Liver (tissue), 9 donors: ENCODE data around the gene DHH. TPM values are rescaled to one million over a fixed set of nuclear protein-coding genes. Genes with fewer than 3 reads are reported as not detected.

Experiments
- DNase-seq: peaks from one replicate; pipeline ENCODE4 v3.0.0-alpha.2; 2017; ENCODE audit warnings: low spot score
- H3K27ac ChIP-seq, 2 donors: one replicate each; pipeline ENCODE4 v1.7.0; 2013; ENCODE audit warnings: inconsistent platforms in 2 of 2, low read length in 2 of 2, control low read depth in 1 of 2, low read depth in 1 of 2, mild to moderate bottlenecking in 1 of 2
- H3K27me3 ChIP-seq, 4 donors: one replicate each; pipeline versions ENCODE4 v1.6.1 to v1.7.0; 2013; ENCODE audit warnings: low read length in 3 of 4, inconsistent platforms in 1 of 4, mild to moderate bottlenecking in 1 of 4, moderate library complexity in 1 of 4; ENCODE audit not compliant: control insufficient read depth in 4 of 4, insufficient read depth in 4 of 4
- H3K36me3 ChIP-seq, 4 donors: one replicate each; pipeline versions ENCODE4 v1.6.1 to v1.7.0; 2013; ENCODE audit warnings: low read length in 3 of 4, mild to moderate bottlenecking in 3 of 4, low read depth in 1 of 4, moderate library complexity in 1 of 4; ENCODE audit not compliant: control insufficient read depth in 4 of 4, insufficient read depth in 3 of 4
- H3K4me1 ChIP-seq, 4 donors: one replicate each; pipeline versions ENCODE4 v1.6.1 to v1.7.0; 2013; ENCODE audit warnings: low read length in 3 of 4, mild to moderate bottlenecking in 3 of 4, moderate library complexity in 1 of 4; ENCODE audit not compliant: control insufficient read depth in 4 of 4, insufficient read depth in 4 of 4
- H3K4me3 ChIP-seq, 3 donors: one replicate each; pipeline versions ENCODE4 v1.6.1 to v1.7.0; 2013; ENCODE audit warnings: low read length in 3 of 3, control low read depth in 1 of 3, low read depth in 1 of 3, mild to moderate bottlenecking in 1 of 3
- H3K9ac ChIP-seq, 2 donors: one replicate each; pipeline ENCODE4 v1.7.0; 2013; ENCODE audit warnings: low read length in 2 of 2, mild to moderate bottlenecking in 2 of 2, moderate library complexity in 2 of 2, control low read depth in 1 of 2, low read depth in 1 of 2
- H3K9me3 ChIP-seq, 4 donors: one replicate each; pipeline versions ENCODE4 v1.6.1 to v1.7.0; 2013; ENCODE audit warnings: low read length in 3 of 4; ENCODE audit not compliant: control insufficient read depth in 4 of 4
- CTCF ChIP-seq: fragments of 150-350 bp; IDR thresholded peaks from 2 replicates; pipeline ENCODE4 v1.5.1; 2017; ENCODE audit warnings: improper control_type of control experiment, low read depth, low read length; ENCODE audit not compliant: missing input control
- EGR1 ChIP-seq, 2 donors: IDR thresholded peaks; 2 replicates each; pipeline ENCODE4 v1.6.1; 2016 to 2018; ENCODE audit warnings: antibody characterized with exemption in 2 of 2, low read depth in 2 of 2
- FOXA1 ChIP-seq: IDR thresholded peaks from 2 replicates; pipeline ENCODE4 v1.6.1; 2016; ENCODE audit warnings: antibody characterized with exemption
- FOXA2 ChIP-seq: IDR thresholded peaks from 2 replicates; pipeline ENCODE4 v1.6.1; 2016; ENCODE audit warnings: antibody characterized with exemption
- GABPA ChIP-seq, 2 donors: IDR thresholded peaks in 1 of 2; conservative IDR thresholded peaks in 1 of 2; 2 replicates each; pipeline ENCODE4 v1.6.1; 2016; ENCODE audit warnings: antibody characterized with exemption in 2 of 2, mild to moderate bottlenecking in 1 of 2, moderate library complexity in 1 of 2
- HNF4A ChIP-seq, 2 donors: conservative IDR thresholded peaks; 2 replicates each; pipeline ENCODE4 v1.6.1; 2016; ENCODE audit warnings: antibody characterized with exemption in 2 of 2, mild to moderate bottlenecking in 2 of 2
- HNF4G ChIP-seq: IDR thresholded peaks from 2 replicates; pipeline ENCODE4 v1.6.1; 2016; ENCODE audit warnings: antibody characterized with exemption
- JUND ChIP-seq, 2 donors: IDR thresholded peaks; 2 replicates each; pipeline ENCODE4 v1.6.1; 2016; ENCODE audit warnings: antibody characterized with exemption in 2 of 2
- MAX ChIP-seq: IDR thresholded peaks from 2 replicates; pipeline ENCODE4 v1.6.1; 2016; ENCODE audit warnings: antibody characterized with exemption
- NR2F2 ChIP-seq: IDR thresholded peaks from 2 replicates; pipeline ENCODE4 v1.6.1; 2016; ENCODE audit warnings: antibody characterized with exemption
- RAD21 ChIP-seq, 2 donors: IDR thresholded peaks; 2 replicates each; pipeline ENCODE4 v1.6.1; 2016; ENCODE audit warnings: antibody characterized with exemption in 2 of 2, mild to moderate bottlenecking in 2 of 2
- REST ChIP-seq: IDR thresholded peaks from 2 replicates; pipeline ENCODE4 v1.6.1; 2016; ENCODE audit warnings: antibody characterized with exemption, mild to moderate bottlenecking
- RXRA ChIP-seq, 2 donors: IDR thresholded peaks; 2 replicates each; pipeline ENCODE4 v1.6.1; 2017 to 2018; ENCODE audit warnings: antibody characterized with exemption in 2 of 2, mild to moderate bottlenecking in 1 of 2
- SP1 ChIP-seq: IDR thresholded peaks from 2 replicates; pipeline ENCODE4 v1.6.1; 2018; ENCODE audit warnings: antibody characterized with exemption, mild to moderate bottlenecking
- TAF1 ChIP-seq: conservative IDR thresholded peaks from 2 replicates; pipeline ENCODE4 v1.6.1; 2016; ENCODE audit warnings: antibody characterized with exemption, mild to moderate bottlenecking
- YY1 ChIP-seq: IDR thresholded peaks from 2 replicates; pipeline ENCODE4 v1.6.1; 2016; ENCODE audit warnings: antibody characterized with exemption, mild to moderate bottlenecking
- ZBTB33 ChIP-seq: IDR thresholded peaks from 2 replicates; pipeline ENCODE4 v1.6.1; 2016; ENCODE audit warnings: antibody characterized with exemption
- WGBS: extraction: QIAGEN DNeasy Blood & Tissue Kit; methylation state at CpG from one replicate; pipeline ENCODE4 v1.1.7; 2013; 5-methylcytosine and 5-hydroxymethylcytosine counted together
- polyA plus RNA-seq, 2 donors: library from polyadenylated mRNA; stranded (reverse) in 1 of 2; unstranded in 1 of 2; fragments of 200-250 nt in 1 of 2; fragments of >200 nt in 1 of 2; fragmentation: Nextera tagmentation in 1 of 2; extraction: Ambion mirVana in 1 of 2; gene quantifications; one replicate each; pipeline versions ENCODE4 v1.2.1 to v1.2.3, GENCODE V29; 2013 to 2015
- total RNA-seq, 2 donors: library from RNA; depleted of rRNA; stranded (reverse); fragments of >200 nt; gene quantifications; one replicate each; pipeline ENCODE4 v1.2.3, GENCODE V29; 2014
- TF ChIP-seq, protein P1 (sequence below): IDR thresholded peaks from 2 replicates; pipeline ENCODE4 v1.6.1; 2016; ENCODE audit warnings: antibody characterized with exemption
- donor health status: healthy.
- donor health status: healthy.
- donor health status: healthy.
- donor health status: healthy.
- donor health status: healthy.

Gene DHH
- total and polyA plus RNA-seq, 4 donors, result 0.08 to 0.09 (median 0.09) TPM; not detected in 1

GRCh38 chr12:49049566-49050224 is 44.9 kb downstream of the DHH start:
- DNase-seq, result no peak
- 91% methylated on average over 20 of the region's 20 CpGs for WGBS
- peaks cover 46 to 94% (median 67%) of the 10 kb centered on the region in 4 donors for H3K36me3 ChIP-seq
- no peaks in the 10 kb centered on the region for H3K27me3 ChIP-seq
- peaks cover 0 to 2% (median 0%) of the 10 kb centered on the region in 4 donors for H3K4me1 ChIP-seq
- no peak overlapping the region for H3K27ac ChIP-seq
- no peak overlapping the region for H3K9ac ChIP-seq
- no peak for TF ChIP-seq REST
- no peak for TF ChIP-seq TAF1
- TF ChIP-seq RAD21 (IDR thresholded peaks at IDR 0.05), result no peak
- TF ChIP-seq RXRA (IDR thresholded peaks at IDR 0.05), result no peak
- no peak for TF ChIP-seq FOXA1
- no peak for TF ChIP-seq MAX
- no peak for TF ChIP-seq JUND (IDR thresholded peaks at IDR 0.05)
- no peak for TF ChIP-seq HNF4A (conservative IDR thresholded peaks at IDR 0.05)
- no peak for TF ChIP-seq CTCF
- no peak for TF ChIP-seq GABPA (IDR thresholded peaks at IDR 0.05 in 1 of 2, conservative IDR thresholded peaks at IDR 0.05 in 1 of 2)
- TF ChIP-seq, protein P1, sequence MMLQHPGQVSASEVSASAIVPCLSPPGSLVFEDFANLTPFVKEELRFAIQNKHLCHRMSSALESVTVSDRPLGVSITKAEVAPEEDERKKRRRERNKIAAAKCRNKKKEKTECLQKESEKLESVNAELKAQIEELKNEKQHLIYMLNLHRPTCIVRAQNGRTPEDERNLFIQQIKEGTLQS, result no peak
- no peak for TF ChIP-seq SP1
- TF ChIP-seq FOXA2, result no peak
- no peaks in the 10 kb centered on the region for H3K9me3 ChIP-seq
- H3K4me3 ChIP-seq, result no peak overlapping the region

DNA sequence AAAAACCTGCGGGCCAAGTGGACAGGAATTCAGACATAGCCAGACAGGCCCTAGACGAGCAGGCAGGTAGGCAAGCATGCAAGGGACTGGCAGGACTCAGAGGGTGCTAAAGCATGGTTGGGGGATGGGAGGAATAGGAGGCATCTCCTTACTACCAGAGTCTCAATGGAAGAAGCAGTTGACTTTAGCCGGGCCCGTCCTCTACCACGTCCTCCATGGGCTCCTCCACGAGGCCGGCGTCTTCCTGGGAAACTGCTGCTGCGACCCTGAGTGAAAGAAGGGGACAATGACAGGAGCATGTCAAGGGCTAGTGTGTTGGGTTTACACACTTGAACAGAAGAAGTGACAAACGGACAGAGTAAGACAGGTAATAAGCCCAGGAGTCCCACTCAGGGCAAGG is 45.6 kb downstream of the DHH start:
- Histone ChIP-seq H3K27me3 (no peaks in the 10 kb centered on the region), H3K36me3 (peaks cover 48 to 95% (median 71%) of the 10 kb centered on the region in 4 donors), H3K4me1 (no peaks in the 10 kb centered on the region), H3K9me3 (no peaks in the 10 kb centered on the region), H3K4me3 (no peak overlapping the region), H3K9ac (no peak overlapping the region), H3K27ac (no peak overlapping the region)
- 94% methylated on average over 10 of the region's 10 CpGs for WGBS
- no peak for DNase-seq
- no peak for TF ChIP-seq MAX
- TF ChIP-seq FOXA1, result no peak
- TF ChIP-seq CTCF, result no peak
- TF ChIP-seq FOXA2, result no peak
- TF ChIP-seq GABPA (IDR thresholded peaks at IDR 0.05 in 1 of 2, conservative IDR thresholded peaks at IDR 0.05 in 1 of 2), result no peak
- TF ChIP-seq JUND (IDR thresholded peaks at IDR 0.05), result no peak
- TF ChIP-seq TAF1, result no peak
- no peak for TF ChIP-seq HNF4G
- TF ChIP-seq YY1, result no peak
- no peak for TF ChIP-seq RXRA (IDR thresholded peaks at IDR 0.05)
- TF ChIP-seq EGR1 (IDR thresholded peaks at IDR 0.05; ENCODE audit: low read depth in 2 of 2), result no peak
- TF ChIP-seq HNF4A (conservative IDR thresholded peaks at IDR 0.05), result no peak
- TF ChIP-seq NR2F2, result no peak
- no peak for TF ChIP-seq SP1
- no peak for TF ChIP-seq ZBTB33
